ENCODE data around the gene RGS10. TPM values are rescaled to one million over a fixed set of nuclear protein-coding genes. Genes with fewer than 3 reads are reported as not detected.
A peak's percentile ranks its signal among the peaks of the same experiment; 100 is the strongest.

RGS10 gene
- total and polyA plus RNA-seq, 5 donors from 2014 or later: 85.7 to 188 (median 180) TPM

GRCh38 chr10:119516381-119517234, 25.9 kb downstream of the RGS10 start:
- Histone ChIP-seq H3K27me3 (ENCODE audit: control insufficient read depth, insufficient read depth, low read length) (no peaks in the 10 kb centered on the region), H3K4me3 (ENCODE audit: low read depth, low read length) (peak overlapping the region; percentile 64), H3K9me3 (ENCODE audit: control insufficient read depth in 2 of 2, low read length in 2 of 2) (no peaks in the 10 kb centered on the region), H3K36me3 (ENCODE audit: control insufficient read depth, insufficient read depth, low read length) (peaks cover 33% of the 10 kb centered on the region), H3K4me1 (ENCODE audit: control insufficient read depth, insufficient read depth, low read length, poor library complexity, severe bottlenecking) (peaks cover 34% of the 10 kb centered on the region), H3K27ac (ENCODE audit: insufficient read depth, low read length, poor library complexity, severe bottlenecking) (peak overlapping the region; percentile 85)
- no peaks in the 10 kb centered on the region for H3K9me3 Mint-ChIP-seq
- H3K4me1 Mint-ChIP-seq: peaks cover 5 to 56% (median 25%) of the 10 kb centered on the region in 4 donors
- peak overlapping the region; percentile 94 to 98 (median 97) for H3K27ac Mint-ChIP-seq
- peaks cover 20% of the 10 kb centered on the region for H3K36me3 Mint-ChIP-seq
- peak; percentile 73 to 75 for ATAC-seq (ENCODE audit: low read depth in 2 of 2)
- DNase-seq: peak; percentile 23 to 86 (median 45)
- no peaks in the 10 kb centered on the region for H3K27me3 Mint-ChIP-seq
- H3K4me3 Mint-ChIP-seq: peak overlapping the region; percentile 29 to 86 (median 80)

- ATAC-seq (ENCODE audit: low read depth in 2 of 2): no peak
- peaks cover 23% of the 10 kb centered on the region for H3K36me3 Mint-ChIP-seq
- H3K27ac Mint-ChIP-seq: peak overlapping the region; percentile 94 to 98 (median 97)
- no peaks in the 10 kb centered on the region for H3K27me3 Mint-ChIP-seq
- no peaks in the 10 kb centered on the region for H3K9me3 Mint-ChIP-seq
- Histone ChIP-seq H3K27me3 (ENCODE audit: control insufficient read depth, insufficient read depth, low read length) (no peaks in the 10 kb centered on the region), H3K27ac (ENCODE audit: insufficient read depth, low read length, poor library complexity, severe bottlenecking) (peak overlapping the region; percentile 85), H3K9me3 (ENCODE audit: control insufficient read depth in 2 of 2, low read length in 2 of 2) (no peaks in the 10 kb centered on the region), H3K36me3 (ENCODE audit: control insufficient read depth, insufficient read depth, low read length) (peaks cover 41% of the 10 kb centered on the region), H3K4me3 (ENCODE audit: low read depth, low read length) (no peak overlapping the region), H3K4me1 (ENCODE audit: control insufficient read depth, insufficient read depth, low read length, poor library complexity, severe bottlenecking) (peaks cover 34% of the 10 kb centered on the region)
- H3K4me1 Mint-ChIP-seq: peaks cover 5 to 60% (median 25%) of the 10 kb centered on the region in 4 donors
- DNase-seq: no peak
- peak overlapping the region in 1 of 4 donors; percentile 78 for H3K4me3 Mint-ChIP-seq
Measured at GRCh38 chr10:119515511-119516045, 26.9 kb downstream of the RGS10 start.

DNA sequence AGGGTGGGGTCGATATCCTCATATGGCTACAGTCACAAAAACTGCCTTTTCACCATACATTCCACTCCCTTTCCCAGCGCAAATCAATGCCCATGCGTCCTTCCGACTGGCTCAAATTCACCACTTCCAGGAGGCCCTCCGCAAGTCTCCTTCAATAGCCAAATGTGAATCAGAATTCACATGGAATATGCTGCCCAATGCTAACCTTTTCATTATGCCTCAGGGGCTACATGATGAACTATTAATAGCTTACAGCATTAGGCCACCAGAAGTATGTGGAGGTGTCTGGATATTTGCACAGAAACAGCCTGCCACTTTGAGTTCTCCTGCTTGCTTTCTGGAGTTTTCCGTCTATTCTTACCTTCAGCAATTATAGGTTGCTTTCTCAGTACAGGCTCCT, 27.7 kb downstream of the RGS10 start:
- Mint-ChIP-seq H3K27me3 (no peaks in the 10 kb centered on the region), H3K4me1 (peaks cover 5 to 60% (median 27%) of the 10 kb centered on the region in 4 donors), H3K36me3 (peaks cover 21% of the 10 kb centered on the region), H3K4me3 (no peak overlapping the region), H3K9me3 (no peaks in the 10 kb centered on the region), H3K27ac (peak overlapping the region; percentile 63 to 94 (median 67))
- ATAC-seq (ENCODE audit: low read depth in 2 of 2) (no peak), DNase-seq (no peak)
- no peak overlapping the region for H3K4me3 ChIP-seq (ENCODE audit: low read depth, low read length)
- peaks cover 34% of the 10 kb centered on the region for H3K4me1 ChIP-seq (ENCODE audit: control insufficient read depth, insufficient read depth, low read length, poor library complexity, severe bottlenecking)
- H3K36me3 ChIP-seq (ENCODE audit: control insufficient read depth, insufficient read depth, low read length): peaks cover 44% of the 10 kb centered on the region
- H3K9me3 ChIP-seq (ENCODE audit: control insufficient read depth in 2 of 2, low read length in 2 of 2): no peaks in the 10 kb centered on the region
- peak overlapping the region; percentile 85 for H3K27ac ChIP-seq (ENCODE audit: insufficient read depth, low read length, poor library complexity, severe bottlenecking)
- no peaks in the 10 kb centered on the region for H3K27me3 ChIP-seq (ENCODE audit: control insufficient read depth, insufficient read depth, low read length)

DNA sequence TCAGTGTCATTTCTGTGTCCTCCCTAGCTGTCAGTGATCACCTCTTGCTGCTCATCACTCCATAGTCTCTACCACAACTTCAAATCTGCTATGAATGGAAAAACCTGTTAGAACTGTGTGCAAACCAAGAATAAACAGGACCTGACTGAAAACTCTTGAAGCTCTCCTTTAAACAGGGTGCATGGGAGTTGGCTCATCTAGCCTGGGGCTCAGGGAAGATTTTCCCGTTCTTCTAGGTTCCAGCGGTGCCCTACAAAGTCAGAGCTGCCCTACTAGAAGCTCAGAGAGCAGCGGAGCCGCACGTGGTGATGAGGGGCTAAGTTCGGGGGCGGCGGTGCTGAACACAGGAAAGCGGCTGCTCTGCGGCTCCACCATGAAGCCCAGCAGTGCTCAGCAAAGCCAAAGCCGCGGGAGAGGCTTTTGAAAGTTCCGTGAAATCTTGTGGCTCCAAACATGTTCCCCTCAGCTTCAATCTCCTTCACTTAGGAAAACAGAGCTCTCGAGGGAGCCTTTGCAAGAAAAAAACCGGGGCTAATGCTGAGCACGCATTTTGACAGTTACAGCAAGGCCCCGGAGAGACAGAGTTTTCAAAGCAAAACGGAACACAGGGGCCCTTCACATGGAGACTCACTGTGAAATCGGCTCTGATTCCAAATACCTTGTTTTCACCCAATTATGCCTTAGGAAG, 30.5 kb downstream of the RGS10 start:
- Mint-ChIP-seq H3K36me3 (peaks cover 30% of the 10 kb centered on the region), H3K4me3 (no peak overlapping the region), H3K9me3 (no peaks in the 10 kb centered on the region), H3K4me1 (peaks cover 7 to 40% (median 13%) of the 10 kb centered on the region in 4 donors), H3K27me3 (no peaks in the 10 kb centered on the region), H3K27ac (peak overlapping the region; percentile 55 to 81 (median 71))
- no peaks in the 10 kb centered on the region for H3K9me3 ChIP-seq (ENCODE audit: control insufficient read depth in 2 of 2, low read length in 2 of 2)
- H3K27me3 ChIP-seq (ENCODE audit: control insufficient read depth, insufficient read depth, low read length): no peaks in the 10 kb centered on the region
- ATAC-seq (ENCODE audit: low read depth in 2 of 2) (no peak), DNase-seq (no peak)
- no peak overlapping the region for H3K4me3 ChIP-seq (ENCODE audit: low read depth, low read length)
- H3K36me3 ChIP-seq (ENCODE audit: control insufficient read depth, insufficient read depth, low read length): peaks cover 55% of the 10 kb centered on the region
- no peak overlapping the region for H3K27ac ChIP-seq (ENCODE audit: insufficient read depth, low read length, poor library complexity, severe bottlenecking)
- peaks cover 17% of the 10 kb centered on the region for H3K4me1 ChIP-seq (ENCODE audit: control insufficient read depth, insufficient read depth, low read length, poor library complexity, severe bottlenecking)

- Histone ChIP-seq H3K27me3 (ENCODE audit: control insufficient read depth, insufficient read depth, low read length) (no peaks in the 10 kb centered on the region), H3K4me1 (ENCODE audit: control insufficient read depth, insufficient read depth, low read length, poor library complexity, severe bottlenecking) (no peaks in the 10 kb centered on the region), H3K36me3 (ENCODE audit: control insufficient read depth, insufficient read depth, low read length) (peaks cover 54% of the 10 kb centered on the region), H3K4me3 (ENCODE audit: low read depth, low read length) (no peak overlapping the region), H3K9me3 (ENCODE audit: control insufficient read depth in 2 of 2, low read length in 2 of 2) (no peaks in the 10 kb centered on the region), H3K27ac (ENCODE audit: insufficient read depth, low read length, poor library complexity, severe bottlenecking) (no peak overlapping the region)
- ATAC-seq (ENCODE audit: low read depth in 2 of 2) (no peak), DNase-seq (no peak)
- H3K4me1 Mint-ChIP-seq: peaks cover 4 to 35% (median 13%) of the 10 kb centered on the region in 4 donors
- H3K9me3 Mint-ChIP-seq: no peaks in the 10 kb centered on the region
- H3K27me3 Mint-ChIP-seq: no peaks in the 10 kb centered on the region
- H3K27ac Mint-ChIP-seq: peak overlapping the region; percentile 73 to 97 (median 85)
- H3K4me3 Mint-ChIP-seq: no peak overlapping the region
- H3K36me3 Mint-ChIP-seq: peaks cover 36% of the 10 kb centered on the region
Measured at GRCh38 chr10:119509909-119510451, 32.5 kb downstream of the RGS10 start.

GRCh38 chr10:119507115-119507514, 35.4 kb downstream of the RGS10 start:
- DNase-seq (no peak), ATAC-seq (ENCODE audit: low read depth in 2 of 2) (no peak)
- H3K9me3 Mint-ChIP-seq: no peaks in the 10 kb centered on the region
- H3K27ac Mint-ChIP-seq: peak overlapping the region in 2 of 3 donors; percentile 77 to 83
- H3K27me3 Mint-ChIP-seq: no peaks in the 10 kb centered on the region
- Histone ChIP-seq H3K4me3 (ENCODE audit: low read depth, low read length) (no peak overlapping the region), H3K9me3 (ENCODE audit: control insufficient read depth in 2 of 2, low read length in 2 of 2) (no peaks in the 10 kb centered on the region), H3K27me3 (ENCODE audit: control insufficient read depth, insufficient read depth, low read length) (no peaks in the 10 kb centered on the region), H3K36me3 (ENCODE audit: control insufficient read depth, insufficient read depth, low read length) (peaks cover 36% of the 10 kb centered on the region), H3K4me1 (ENCODE audit: control insufficient read depth, insufficient read depth, low read length, poor library complexity, severe bottlenecking) (peaks cover 23% of the 10 kb centered on the region), H3K27ac (ENCODE audit: insufficient read depth, low read length, poor library complexity, severe bottlenecking) (no peak overlapping the region)
- peaks cover 45% of the 10 kb centered on the region for H3K36me3 Mint-ChIP-seq
- peak overlapping the region in 2 of 4 donors; percentile 5 to 76 for H3K4me3 Mint-ChIP-seq
- peaks cover 7 to 60% (median 29%) of the 10 kb centered on the region in 4 donors for H3K4me1 Mint-ChIP-seq

- peaks cover 10 to 65% (median 38%) of the 10 kb centered on the region in 4 donors for H3K4me1 Mint-ChIP-seq
- H3K9me3 ChIP-seq (ENCODE audit: control insufficient read depth in 2 of 2, low read length in 2 of 2): no peaks in the 10 kb centered on the region
- peak overlapping the region; percentile 64 to 97 (median 88) for H3K27ac Mint-ChIP-seq
- peaks cover 36% of the 10 kb centered on the region for H3K4me1 ChIP-seq (ENCODE audit: control insufficient read depth, insufficient read depth, low read length, poor library complexity, severe bottlenecking)
- H3K27me3 Mint-ChIP-seq: no peaks in the 10 kb centered on the region
- no peak for ATAC-seq (ENCODE audit: low read depth in 2 of 2)
- H3K4me3 ChIP-seq (ENCODE audit: low read depth, low read length): no peak overlapping the region
- H3K36me3 ChIP-seq (ENCODE audit: control insufficient read depth, insufficient read depth, low read length): peaks cover 23% of the 10 kb centered on the region
- H3K4me3 Mint-ChIP-seq: peak overlapping the region in 3 of 4 donors; percentile 22 to 54 (median 33)
- DNase-seq: no peak
- H3K27ac ChIP-seq (ENCODE audit: insufficient read depth, low read length, poor library complexity, severe bottlenecking): no peak overlapping the region
- no peaks in the 10 kb centered on the region for H3K27me3 ChIP-seq (ENCODE audit: control insufficient read depth, insufficient read depth, low read length)
- H3K9me3 Mint-ChIP-seq: no peaks in the 10 kb centered on the region
- peaks cover 38% of the 10 kb centered on the region for H3K36me3 Mint-ChIP-seq
Measured at GRCh38 chr10:119505588-119506315, 36.8 kb downstream of the RGS10 start.

All from CD4-positive, CD25-positive, alpha-beta regulatory T cell (primary cell).